HepG2 (cell line): Measurements from ENCODE around the gene CRLF1. TPM values are rescaled to one million over a fixed set of nuclear protein-coding genes. Genes with fewer than 3 reads are reported as not detected.
"Not testable (repeated sequence)": the region's sequence is repeated elsewhere in the genome, so short reads cannot be mapped to it uniquely, and the experiment has no call there.

Source experiments
- ATAC-seq: fragments of 200-7000 bp; cut with Tn5 transposase; 3 replicates; pipeline ENCODE4 v1.9.1; 2020; ENCODE audit warnings: mild to moderate bottlenecking, moderate library complexity
- BruUV-seq: library from RNA; stranded (reverse); fragments of 400-500 nt; replicated peaks from 2 replicates; lab custom pipeline; 2021; lab: Mats Ljungman, UMichigan
- CTCF ChIA-PET: fragments of 300-600 bp; formaldehyde crosslinking; extraction: SDS; loops from one replicate; lab custom pipeline; 2021; ENCODE audit warnings: low total read pairs, inconsistent platforms, low intra/inter-chr PET ratio; lab: Yijun Ruan, JAX
- POLR2A ChIA-PET: fragments of 350-600 bp; sonication (Branson Sonifier 250); formaldehyde crosslinking; loops from one replicate; lab custom pipeline; 2020; ENCODE audit warnings: antibody characterized with exemption, inconsistent platforms; lab: Yijun Ruan, JAX
- DNase-seq: peaks from one replicate; pipeline ENCODE4 v3.0.0-alpha.2; 2015; ENCODE audit warnings: low spot score
- FAIRE-seq: peaks from 3 replicates; lab custom pipeline; 2011; peaks lifted over from hg19 to GRCh38; lab: Jason Lieb, UNC
- H2AFZ ChIP-seq: one replicate; pipeline ENCODE4 v1.6.1; 2011; ENCODE audit warnings: low read length, inconsistent platforms
- H3K27ac ChIP-seq: fragments of 300-600 bp; 3 replicates; pipeline ENCODE4 v1.8.0; 2011; ENCODE audit warnings: mixed run types, mild to moderate bottlenecking, mixed read lengths, low read length, inconsistent platforms; ENCODE audit not compliant: insufficient read depth; ENCODE audit errors: extremely low read length
- H3K27me3 ChIP-seq, 2 experiments: fragments of 200-600 bp in 1 of 2; 2 replicates in 1 of 2; 3 replicates in 1 of 2; pipeline versions ENCODE4 v1.6.0 to v1.8.0; 2011; ENCODE audit warnings: low read length in 2 of 2, mild to moderate bottlenecking in 2 of 2, moderate library complexity in 2 of 2, inconsistent platforms in 1 of 2; ENCODE audit not compliant: insufficient read depth in 2 of 2, control insufficient read depth in 1 of 2
- H3K36me3 ChIP-seq, 2 experiments: fragments of 200-600 bp in 1 of 2; replicated peaks in 1 of 2; 2 replicates in 1 of 2; 3 replicates in 1 of 2; pipeline versions ENCODE4 v1.5.1 to v1.8.0; 2011; ENCODE audit warnings: low read length in 2 of 2, inconsistent platforms in 1 of 2; ENCODE audit not compliant: insufficient read depth in 2 of 2, control insufficient read depth in 1 of 2
- H3K4me1 ChIP-seq: 2 replicates; pipeline ENCODE4 v1.5.1; 2012; ENCODE audit warnings: low read length, inconsistent platforms; ENCODE audit not compliant: insufficient read depth
- H3K4me2 ChIP-seq: 2 replicates; pipeline ENCODE4 v1.6.0; 2011; ENCODE audit warnings: low read depth, low read length, inconsistent platforms
- H3K4me3 ChIP-seq, 3 experiments: fragments of 200-600 bp in 1 of 3; sonication (generic), shearing (Covaris generic) in 1 of 3; replicated peaks in 1 of 3; 2 replicates each; pipeline ENCODE4 v1.5.1; 2011 to 2016; ENCODE audit warnings: low read length in 3 of 3, inconsistent platforms in 2 of 3, low read depth in 2 of 3, mild to moderate bottlenecking in 2 of 3, control low read depth in 1 of 3, mixed read lengths in 1 of 3; ENCODE audit not compliant: insufficient read depth in 1 of 3
- H3K79me2 ChIP-seq: one replicate; pipeline ENCODE4 v1.6.1; 2011; ENCODE audit warnings: low read length, inconsistent platforms; ENCODE audit not compliant: insufficient read depth
- H3K9ac ChIP-seq: 2 replicates; pipeline ENCODE4 v1.6.0; 2011; ENCODE audit warnings: mild to moderate bottlenecking, low read depth, low read length, inconsistent platforms; ENCODE audit not compliant: insufficient read depth
- H3K9me3 ChIP-seq: 2 replicates; pipeline ENCODE4 v1.5.1; 2012; ENCODE audit warnings: mild to moderate bottlenecking, low read length
- H4K20me1 ChIP-seq: 2 replicates; pipeline ENCODE4 v1.6.0; 2011; ENCODE audit warnings: inconsistent platforms, mild to moderate bottlenecking, low read length, moderate library complexity; ENCODE audit not compliant: insufficient read depth
- AGO2 ChIP-seq: fragments of 200-400 bp; formaldehyde crosslinking; optimal IDR thresholded peaks from 2 replicates; pipeline ENCODE3; 2017; ENCODE audit warnings: mild to moderate bottlenecking, low read depth, low read length, moderate library complexity
- FOXA3 ChIP-seq: IDR thresholded peaks from 2 replicates; pipeline ENCODE4 v1.6.1; 2016; ENCODE audit warnings: missing genetic modification reagents, missing compliant biosample characterization
- JUND ChIP-seq: sonication (generic); formaldehyde crosslinking; IDR thresholded peaks from 2 replicates; pipeline ENCODE4 v1.8.0; 2022; ENCODE audit warnings: mild to moderate bottlenecking, missing genetic modification reagents
- NAIF1 ChIP-seq: sonication (generic); formaldehyde crosslinking; IDR thresholded peaks from 2 replicates; pipeline ENCODE4 v1.5.0; 2020; ENCODE audit warnings: mild to moderate bottlenecking, missing genetic modification reagents, borderline replicate concordance
- POLR2AphosphoS5 ChIP-seq: IDR thresholded peaks from 2 replicates; pipeline ENCODE4 v1.6.1; 2012; ENCODE audit warnings: low read depth, low read length
- ZNF263 ChIP-seq: sonication (generic); formaldehyde crosslinking; IDR thresholded peaks from 2 replicates; pipeline ENCODE4 v1.4.0; 2020; ENCODE audit warnings: missing genetic modification reagents
- ZNF790 ChIP-seq: sonication (generic); formaldehyde crosslinking; IDR thresholded peaks from 2 replicates; pipeline ENCODE4 v1.8.0; 2022; ENCODE audit warnings: missing genetic modification reagents, mild to moderate bottlenecking, borderline replicate concordance
- whole genome bisulfite sequencing: methylation state at CpG from one replicate; pipeline ENCODE4 v1.1.6; 2017; ENCODE audit warnings: low lambda C conversion rate; 5-methylcytosine and 5-hydroxymethylcytosine counted together
- in situ Hi-C: cut with HindIII; loops from 2 replicates; pipeline ENCODE4 v1.10.0; 2017; ENCODE audit warnings: low pct_unique_long_range_greater_than_20kb; ENCODE audit not compliant: extremely low pct_ligation_motif_present
- intact Hi-C: fragments of 100-400 bp; cut with micrococcal nuclease; formaldehyde crosslinking; loops from one replicate; pipeline ENCODE4 v1.10.0; 2022; ENCODE audit not compliant: unreplicated experiment
- polyA plus RNA-seq, 8 experiments: library from polyadenylated mRNA; depleted of rRNA in 3 of 8; stranded (reverse) in 7 of 8; unstranded in 1 of 8; fragments of >200 nt; fragmentation: Illumina TruSeq in 4 of 8; extraction: Trizol in 4 of 8; gene quantifications; 2 replicates each; pipeline versions ENCODE4 v1.2.1 to v1.2.3, GENCODE V29; 2011 to 2016; ENCODE audit warnings: low read depth in 4 of 8, missing spikeins in 1 of 8, mixed read lengths in 1 of 8; ENCODE audit not compliant: insufficient read depth in 1 of 8
- total RNA-seq, 5 experiments: library from RNA; depleted of rRNA; stranded (reverse); fragments of >200 nt; fragmentation: Illumina TruSeq; extraction: Trizol; gene quantifications; 2 replicates each; pipeline ENCODE4 v1.2.3, GENCODE V29; 2016; ENCODE audit warnings: low read depth in 1 of 5
- TF ChIP-seq, protein P1 (sequence below): sonication (generic); formaldehyde crosslinking; IDR thresholded peaks from 2 replicates; pipeline ENCODE4 v1.4.0; 2020; ENCODE audit warnings: missing genetic modification reagents, borderline replicate concordance
- TF ChIP-seq, protein P2 (sequence below): sonication (generic); formaldehyde crosslinking; conservative IDR thresholded peaks from 2 replicates; pipeline ENCODE4 v1.4.0; 2020; ENCODE audit warnings: missing genetic modification reagents
- TF ChIP-seq, protein P3 (sequence below): sonication (generic); formaldehyde crosslinking; IDR thresholded peaks from 2 replicates; pipeline ENCODE4 v1.4.0; 2020; ENCODE audit warnings: missing genetic modification reagents

The CRLF1 gene
- total and polyA plus RNA-seq, 2 of the 13 experiments (the other 11 are each of a cell fraction or from before 2014, with no cell fraction given), result 217 to 296 TPM

DNA sequence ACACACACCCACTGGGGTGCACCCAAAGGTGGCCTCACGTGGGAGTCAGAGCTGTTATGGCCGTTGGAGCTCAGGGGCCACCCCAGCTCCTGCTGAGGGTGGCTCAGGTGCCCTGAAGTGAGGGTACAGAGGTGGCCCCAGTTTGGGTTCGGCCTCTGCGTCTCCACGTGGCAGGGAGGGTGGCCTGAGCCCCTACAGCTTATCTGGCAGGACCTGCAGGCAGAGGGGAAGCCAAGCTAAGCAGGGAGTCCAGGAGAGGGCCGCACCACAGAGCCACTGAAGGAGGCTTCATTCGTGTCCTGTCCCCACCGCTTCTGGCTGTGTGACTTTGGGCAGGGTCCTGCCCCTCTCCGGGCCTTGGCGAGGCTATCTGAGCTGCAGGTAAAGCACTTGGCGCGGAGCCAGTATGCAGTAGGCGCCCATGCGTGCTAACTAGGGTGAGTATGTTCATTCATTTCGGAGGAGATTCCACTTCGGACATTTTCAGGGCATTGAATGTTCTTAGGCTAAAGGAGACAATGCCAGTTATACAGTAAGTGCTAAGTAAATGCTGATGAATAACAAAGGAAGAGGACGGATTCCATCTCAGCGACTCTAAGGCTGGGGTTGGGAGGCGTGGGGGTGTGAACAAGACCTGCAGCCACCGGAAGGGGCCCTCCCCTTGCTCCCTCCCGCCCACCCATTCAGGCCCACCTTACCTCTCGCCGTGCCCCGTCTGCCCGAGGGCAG, 13.1 kb downstream of the CRLF1 start (continued):
- TF ChIP-seq, protein P1, sequence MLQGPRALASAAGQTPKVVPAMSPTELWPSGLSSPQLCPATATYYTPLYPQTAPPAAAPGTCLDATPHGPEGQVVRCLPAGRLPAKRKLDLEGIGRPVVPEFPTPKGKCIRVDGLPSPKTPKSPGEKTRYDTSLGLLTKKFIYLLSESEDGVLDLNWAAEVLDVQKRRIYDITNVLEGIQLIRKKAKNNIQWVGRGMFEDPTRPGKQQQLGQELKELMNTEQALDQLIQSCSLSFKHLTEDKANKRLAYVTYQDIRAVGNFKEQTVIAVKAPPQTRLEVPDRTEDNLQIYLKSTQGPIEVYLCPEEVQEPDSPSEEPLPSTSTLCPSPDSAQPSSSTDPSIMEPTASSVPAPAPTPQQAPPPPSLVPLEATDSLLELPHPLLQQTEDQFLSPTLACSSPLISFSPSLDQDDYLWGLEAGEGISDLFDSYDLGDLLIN (CRISPR knock-in tag), result no peak
- no peak for TF ChIP-seq ZNF790 (CRISPR knock-in tag)
- TF ChIP-seq AGO2, result peak; percentile 92
- TF ChIP-seq POLR2AphosphoS5, result peak; percentile 12; the same call in 1 of the 2 replicates
- TF ChIP-seq, protein P2, sequence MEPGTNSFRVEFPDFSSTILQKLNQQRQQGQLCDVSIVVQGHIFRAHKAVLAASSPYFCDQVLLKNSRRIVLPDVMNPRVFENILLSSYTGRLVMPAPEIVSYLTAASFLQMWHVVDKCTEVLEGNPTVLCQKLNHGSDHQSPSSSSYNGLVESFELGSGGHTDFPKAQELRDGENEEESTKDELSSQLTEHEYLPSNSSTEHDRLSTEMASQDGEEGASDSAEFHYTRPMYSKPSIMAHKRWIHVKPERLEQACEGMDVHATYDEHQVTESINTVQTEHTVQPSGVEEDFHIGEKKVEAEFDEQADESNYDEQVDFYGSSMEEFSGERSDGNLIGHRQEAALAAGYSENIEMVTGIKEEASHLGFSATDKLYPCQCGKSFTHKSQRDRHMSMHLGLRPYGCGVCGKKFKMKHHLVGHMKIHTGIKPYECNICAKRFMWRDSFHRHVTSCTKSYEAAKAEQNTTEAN (CRISPR knock-in tag), result no peak
- TF ChIP-seq FOXA3 (CRISPR knock-in tag), result no peak
- TF ChIP-seq JUND (CRISPR knock-in tag), result no peak
- no peak for TF ChIP-seq NAIF1 (CRISPR knock-in tag)

DNA sequence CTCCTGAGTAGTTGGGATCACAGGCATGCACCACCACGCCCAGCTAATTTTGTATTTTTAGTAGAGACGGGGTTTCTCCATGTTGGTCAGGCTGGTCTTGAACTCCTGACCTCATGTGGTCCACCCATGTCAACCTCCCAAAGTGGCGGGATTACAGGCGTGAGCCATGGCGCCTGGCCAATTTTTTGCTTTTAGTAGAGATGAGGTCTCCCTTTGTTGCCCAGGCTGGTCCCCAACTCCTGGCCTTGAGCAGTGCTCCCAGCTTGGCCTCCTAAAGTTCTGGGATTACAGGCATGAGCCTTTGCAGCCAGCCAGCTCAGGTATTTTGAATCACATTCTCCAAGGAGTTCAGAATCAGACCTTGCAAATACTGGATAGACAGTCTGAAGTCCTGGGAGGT, 13.9 kb downstream of the CRLF1 start:
- not testable (repeated sequence) for H4K20me1 ChIP-seq, H3K4me3 ChIP-seq
- peak; percentile 90 for TF ChIP-seq ZNF263 (CRISPR knock-in tag)
- TF ChIP-seq, protein P3, sequence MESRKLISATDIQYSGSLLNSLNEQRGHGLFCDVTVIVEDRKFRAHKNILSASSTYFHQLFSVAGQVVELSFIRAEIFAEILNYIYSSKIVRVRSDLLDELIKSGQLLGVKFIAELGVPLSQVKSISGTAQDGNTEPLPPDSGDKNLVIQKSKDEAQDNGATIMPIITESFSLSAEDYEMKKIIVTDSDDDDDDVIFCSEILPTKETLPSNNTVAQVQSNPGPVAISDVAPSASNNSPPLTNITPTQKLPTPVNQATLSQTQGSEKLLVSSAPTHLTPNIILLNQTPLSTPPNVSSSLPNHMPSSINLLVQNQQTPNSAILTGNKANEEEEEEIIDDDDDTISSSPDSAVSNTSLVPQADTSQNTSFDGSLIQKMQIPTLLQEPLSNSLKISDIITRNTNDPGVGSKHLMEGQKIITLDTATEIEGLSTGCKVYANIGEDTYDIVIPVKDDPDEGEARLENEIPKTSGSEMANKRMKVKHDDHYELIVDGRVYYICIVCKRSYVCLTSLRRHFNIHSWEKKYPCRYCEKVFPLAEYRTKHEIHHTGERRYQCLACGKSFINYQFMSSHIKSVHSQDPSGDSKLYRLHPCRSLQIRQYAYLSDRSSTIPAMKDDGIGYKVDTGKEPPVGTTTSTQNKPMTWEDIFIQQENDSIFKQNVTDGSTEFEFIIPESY (CRISPR knock-in tag), result peak; percentile 92
- TF ChIP-seq, all 625 proteins: peak for 2; not testable (repeated sequence) for 623
- intact Hi-C loops, H3K27ac ChIP-seq, CTCF ChIA-PET, H3K9ac ChIP-seq, FAIRE-seq, H3K4me2 ChIP-seq, H3K27me3 ChIP-seq, POLR2A ChIA-PET, BruUV-seq, H2AFZ ChIP-seq, H3K79me2 ChIP-seq, H3K9me3 ChIP-seq, DNase-seq, ATAC-seq: not testable (repeated sequence)
- in situ Hi-C loops, result loop anchor here (5.0 kb wide), 1 partner anchor 85 kb away; no protein-coding TSS in a partner anchor
- Histone ChIP-seq H3K4me1 (peaks cover 16% of the 10 kb centered on the region), H3K36me3 (peaks cover 4 to 28% of the 10 kb centered on the region in 2 experiments; a peak in 4 of 5 replicates)
- WGBS, result 97% methylated on average over 5 of the region's 5 CpGs
